HepG2 (cell line): Measurements from ENCODE around the gene STIM1. TPM values are rescaled to one million over a fixed set of nuclear protein-coding genes. Genes with fewer than 3 reads are reported as not detected.

Source experiments
- BRD4 ChIP-seq: sonication (generic); formaldehyde crosslinking; IDR thresholded peaks from 2 replicates; pipeline ENCODE4 v1.4.0; 2020; ENCODE audit warnings: missing genetic modification reagents
- CENPT ChIP-seq: sonication (generic); formaldehyde crosslinking; IDR thresholded peaks from 2 replicates; pipeline ENCODE4 v1.8.0; 2022; ENCODE audit warnings: low read depth, mild to moderate bottlenecking, moderate library complexity, missing genetic modification reagents
- RBM39 ChIP-seq: fragments of 200-400 bp; formaldehyde crosslinking; IDR thresholded peaks from one replicate; pipeline ENCODE4 v1.6.1; 2018; ENCODE audit warnings: antibody characterized with exemption, mild to moderate bottlenecking, low read depth, low read length; ENCODE audit not compliant: poor library complexity, severe bottlenecking
- RXRB ChIP-seq: IDR thresholded peaks from 2 replicates; pipeline ENCODE4 v1.6.1; 2016; ENCODE audit warnings: borderline replicate concordance, missing genetic modification reagents, missing compliant biosample characterization
- STAG1 ChIP-seq: sonication (generic); formaldehyde crosslinking; IDR thresholded peaks from 2 replicates; pipeline ENCODE4 v1.4.0; 2020; ENCODE audit warnings: missing genetic modification reagents
- TBX2 ChIP-seq: sonication (generic); formaldehyde crosslinking; IDR thresholded peaks from 2 replicates; pipeline ENCODE4 v1.5.0; 2020; ENCODE audit warnings: missing genetic modification reagents, mild to moderate bottlenecking, borderline replicate concordance
- ZC3H13 ChIP-seq: sonication (generic); formaldehyde crosslinking; IDR thresholded peaks from 2 replicates; pipeline ENCODE4 v1.8.1; 2023; ENCODE audit warnings: mild to moderate bottlenecking, missing genetic modification reagents, moderate library complexity
- ZNF143 ChIP-seq: sonication (generic); formaldehyde crosslinking; IDR thresholded peaks from 2 replicates; pipeline ENCODE4 v1.4.0; 2020; ENCODE audit warnings: missing genetic modification reagents
- polyA plus RNA-seq, 8 experiments: library from polyadenylated mRNA; depleted of rRNA in 3 of 8; stranded (reverse) in 7 of 8; unstranded in 1 of 8; fragments of >200 nt; fragmentation: Illumina TruSeq in 4 of 8; extraction: Trizol in 4 of 8; gene quantifications; 2 replicates each; pipeline versions ENCODE4 v1.2.1 to v1.2.3, GENCODE V29; 2011 to 2016; ENCODE audit warnings: low read depth in 4 of 8, missing spikeins in 1 of 8, mixed read lengths in 1 of 8; ENCODE audit not compliant: insufficient read depth in 1 of 8
- total RNA-seq, 5 experiments: library from RNA; depleted of rRNA; stranded (reverse); fragments of >200 nt; fragmentation: Illumina TruSeq; extraction: Trizol; gene quantifications; 2 replicates each; pipeline ENCODE4 v1.2.3, GENCODE V29; 2016; ENCODE audit warnings: low read depth in 1 of 5
- TF ChIP-seq, protein P1 (sequence below), 2 experiments: sonication (generic) in 1 of 2; formaldehyde crosslinking in 1 of 2; IDR thresholded peaks; 2 replicates each; pipeline versions ENCODE4 v1.6.1 to v1.9.0; 2014 to 2022; ENCODE audit warnings: antibody characterized with exemption in 1 of 2, borderline replicate concordance in 1 of 2, inconsistent platforms in 1 of 2, low read depth in 1 of 2, missing genetic modification reagents in 1 of 2
- TF ChIP-seq, protein P2 (sequence below): IDR thresholded peaks from 2 replicates; pipeline ENCODE4 v1.6.1; 2012; ENCODE audit warnings: inconsistent platforms

STIM1 gene
- total and polyA plus RNA-seq, 2 of the 13 experiments (the other 11 are each of a cell fraction or from before 2014, with no cell fraction given): 19.2 to 28.5 TPM

DNA sequence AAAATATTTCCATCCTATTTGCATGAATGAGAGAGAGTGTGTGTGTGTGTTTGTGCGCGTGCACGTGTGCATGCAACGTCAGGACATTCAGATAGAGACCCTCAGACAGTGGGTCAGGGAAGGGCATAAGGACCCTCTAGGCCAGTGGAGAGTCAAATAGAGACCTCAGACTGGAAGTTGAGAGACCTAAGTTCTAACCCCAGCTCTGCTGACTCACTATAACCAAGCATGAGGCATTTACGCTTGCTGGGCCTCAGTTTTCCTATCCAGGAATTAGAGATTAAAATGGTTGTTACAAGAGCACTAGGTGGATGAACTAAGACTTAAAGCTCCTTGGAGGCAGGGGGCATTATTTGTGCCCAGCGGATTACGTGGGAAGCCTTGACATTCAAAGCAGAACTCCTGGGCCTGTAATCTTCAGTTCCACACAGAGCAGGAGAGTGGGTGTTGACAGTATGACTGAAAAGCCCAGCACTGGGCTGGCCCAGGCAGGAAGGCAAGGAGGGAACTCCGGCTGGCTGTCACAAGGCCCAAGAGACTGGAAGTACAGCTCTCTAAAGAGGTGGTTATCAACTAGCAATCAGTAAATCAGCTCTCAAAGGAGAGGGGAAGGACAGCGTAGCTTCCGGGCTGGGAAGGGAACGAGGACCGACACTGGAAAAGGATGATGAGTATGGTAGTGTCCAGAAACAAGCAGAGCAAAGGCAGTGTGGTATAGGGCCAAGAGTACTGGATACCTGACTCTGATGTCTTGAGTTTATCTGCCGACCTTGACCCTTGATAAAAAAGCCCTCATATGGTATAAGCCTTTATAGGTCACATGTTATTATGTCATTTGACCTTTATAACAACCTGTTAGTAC, 23.9 kb upstream of the STIM1 start (continued):
- no peak for TF ChIP-seq STAG1 (CRISPR knock-in tag)
- no peak for TF ChIP-seq BRD4
- TF ChIP-seq RBM39: no peak
- TF ChIP-seq TBX2 (CRISPR knock-in tag): no peak
- TF ChIP-seq, protein P1, sequence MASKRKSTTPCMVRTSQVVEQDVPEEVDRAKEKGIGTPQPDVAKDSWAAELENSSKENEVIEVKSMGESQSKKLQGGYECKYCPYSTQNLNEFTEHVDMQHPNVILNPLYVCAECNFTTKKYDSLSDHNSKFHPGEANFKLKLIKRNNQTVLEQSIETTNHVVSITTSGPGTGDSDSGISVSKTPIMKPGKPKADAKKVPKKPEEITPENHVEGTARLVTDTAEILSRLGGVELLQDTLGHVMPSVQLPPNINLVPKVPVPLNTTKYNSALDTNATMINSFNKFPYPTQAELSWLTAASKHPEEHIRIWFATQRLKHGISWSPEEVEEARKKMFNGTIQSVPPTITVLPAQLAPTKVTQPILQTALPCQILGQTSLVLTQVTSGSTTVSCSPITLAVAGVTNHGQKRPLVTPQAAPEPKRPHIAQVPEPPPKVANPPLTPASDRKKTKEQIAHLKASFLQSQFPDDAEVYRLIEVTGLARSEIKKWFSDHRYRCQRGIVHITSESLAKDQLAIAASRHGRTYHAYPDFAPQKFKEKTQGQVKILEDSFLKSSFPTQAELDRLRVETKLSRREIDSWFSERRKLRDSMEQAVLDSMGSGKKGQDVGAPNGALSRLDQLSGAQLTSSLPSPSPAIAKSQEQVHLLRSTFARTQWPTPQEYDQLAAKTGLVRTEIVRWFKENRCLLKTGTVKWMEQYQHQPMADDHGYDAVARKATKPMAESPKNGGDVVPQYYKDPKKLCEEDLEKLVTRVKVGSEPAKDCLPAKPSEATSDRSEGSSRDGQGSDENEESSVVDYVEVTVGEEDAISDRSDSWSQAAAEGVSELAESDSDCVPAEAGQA (IDR thresholded peaks at IDR 0.05; ENCODE audit: low read depth): no peak
- TF ChIP-seq, protein P1 (CRISPR knock-in tag; IDR thresholded peaks at IDR 0.05; ENCODE audit: borderline replicate concordance): no peak
- TF ChIP-seq ZC3H13: no peak
- no peak for TF ChIP-seq CENPT (CRISPR knock-in tag)
- no peak for TF ChIP-seq ZNF143 (CRISPR knock-in tag)
- TF ChIP-seq RXRB (CRISPR knock-in tag): no peak
- TF ChIP-seq, protein P2, sequence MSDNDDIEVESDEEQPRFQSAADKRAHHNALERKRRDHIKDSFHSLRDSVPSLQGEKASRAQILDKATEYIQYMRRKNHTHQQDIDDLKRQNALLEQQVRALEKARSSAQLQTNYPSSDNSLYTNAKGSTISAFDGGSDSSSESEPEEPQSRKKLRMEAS: no peak
